Breast epithelium (tissue), 3 donors: ENCODE data around the gene HYLS1.

Experiments used
- POLR2A ChIP-seq: fragments of 450-650 bp; IDR thresholded peaks from one replicate; pipeline ENCODE4 v1.6.1; 2016; ENCODE audit warnings: antibody characterized with exemption, mild to moderate bottlenecking, moderate library complexity
- POLR2AphosphoS5 ChIP-seq, 3 donors: sonication (generic); formaldehyde crosslinking; IDR thresholded peaks; one replicate each; pipeline ENCODE4 v1.6.1; 2017; ENCODE audit warnings: antibody characterized with exemption in 3 of 3

- TF ChIP-seq POLR2AphosphoS5 (IDR thresholded peaks at IDR 0.05) (no peak), POLR2A (no peak)
Measured at GRCh38 chr11:125935618-125936199, 48.2 kb downstream of the HYLS1 start.
